DOHH2 (cell line): Measurements from ENCODE around the gene TDP2.

Experiments
- CTCF ChIP-seq: fragments of 200-600 bp; sonication (generic); IDR thresholded peaks from one replicate; pipeline ENCODE4 v1.5.1; 2014; ENCODE audit warnings: antibody characterized with exemption, mild to moderate bottlenecking, low read depth, low read length; ENCODE audit not compliant: poor library complexity, severe bottlenecking
- EZH2phosphoT487 ChIP-seq: fragments of 200-600 bp; sonication (generic); IDR thresholded peaks from 2 replicates; pipeline ENCODE4 v1.6.1; 2017; ENCODE audit warnings: borderline replicate concordance, mild to moderate bottlenecking, antibody characterized with exemption, low read length, moderate library complexity, mixed read lengths

- TF ChIP-seq CTCF (no peak), EZH2phosphoT487 (no peak)
These were observed 4.5 kb downstream of the TDP2 start for GRCh38 chr6:24662236-24662635.
